H9 (cell line): ENCODE data around the gene LRRC55. TPM values are rescaled to one million over a fixed set of nuclear protein-coding genes. Genes with fewer than 3 reads are reported as not detected.

Experiments
- DNase-seq: peaks from one replicate; pipeline ENCODE4 v3.0.0-alpha.2; 2017
- H2AFZ ChIP-seq: one replicate; pipeline ENCODE4 v1.6.1; 2013; ENCODE audit warnings: mild to moderate bottlenecking, low read length, control low read depth, moderate library complexity
- H2AK5ac ChIP-seq: 2 replicates; pipeline ENCODE4 v1.6.1; 2013; ENCODE audit warnings: low read length, control low read depth, mixed read lengths; ENCODE audit not compliant: insufficient read length
- H2BK120ac ChIP-seq: one replicate; pipeline ENCODE4 v1.6.1; 2013; ENCODE audit warnings: low read depth, mild to moderate bottlenecking, low read length, control low read depth, inconsistent platforms; ENCODE audit not compliant: poor library complexity, severe bottlenecking
- H2BK12ac ChIP-seq: 2 replicates; pipeline ENCODE4 v1.6.1; 2013; ENCODE audit warnings: low read length, control low read depth, mixed read lengths, low read depth; ENCODE audit not compliant: insufficient read length
- H2BK15ac ChIP-seq: 2 replicates; pipeline ENCODE4 v1.6.1; 2013; ENCODE audit warnings: low read depth, low read length, control low read depth
- H2BK20ac ChIP-seq: one replicate; pipeline ENCODE4 v1.6.1; 2013; ENCODE audit warnings: low read depth, mild to moderate bottlenecking, low read length, control low read depth, inconsistent platforms; ENCODE audit not compliant: poor library complexity, severe bottlenecking
- H2BK5ac ChIP-seq: 2 replicates; pipeline ENCODE4 v1.6.1; 2013; ENCODE audit warnings: low read length, control low read depth, mixed read lengths; ENCODE audit not compliant: insufficient read length
- H3K14ac ChIP-seq: 2 replicates; pipeline ENCODE4 v1.6.1; 2013; ENCODE audit warnings: low read length, control low read depth; ENCODE audit not compliant: insufficient read depth
- H3K18ac ChIP-seq: 2 replicates; pipeline ENCODE4 v1.6.1; 2013; ENCODE audit warnings: low read depth, mild to moderate bottlenecking, mixed read lengths, low read length, control low read depth; ENCODE audit not compliant: insufficient read length
- H3K23ac ChIP-seq: 2 replicates; pipeline ENCODE4 v1.6.1; 2013; ENCODE audit warnings: low read length, control low read depth, mixed read lengths, low read depth; ENCODE audit not compliant: insufficient read length
- H3K23me2 ChIP-seq: 2 replicates; pipeline ENCODE4 v1.6.1; 2013; ENCODE audit warnings: low read depth, mild to moderate bottlenecking, mixed read lengths, low read length, control low read depth; ENCODE audit not compliant: insufficient read length, poor library complexity, severe bottlenecking
- H3K27ac ChIP-seq: 2 replicates; pipeline ENCODE4 v1.5.1; 2013; ENCODE audit warnings: low read length, control low read depth, mixed read lengths, low read depth; ENCODE audit not compliant: insufficient read length
- H3K27me3 ChIP-seq: 2 replicates; pipeline ENCODE4 v1.6.1; 2013; ENCODE audit warnings: low read length, control low read depth, inconsistent platforms; ENCODE audit not compliant: insufficient read depth
- H3K4ac ChIP-seq: 2 replicates; pipeline ENCODE4 v1.6.1; 2013; ENCODE audit warnings: low read depth, mild to moderate bottlenecking, control low read depth, inconsistent platforms, low read length, moderate library complexity
- H3K4me1 ChIP-seq: 2 replicates; pipeline ENCODE4 v1.6.1; 2013; ENCODE audit warnings: low read length, control low read depth, inconsistent platforms; ENCODE audit not compliant: insufficient read depth
- H3K4me2 ChIP-seq: 2 replicates; pipeline ENCODE4 v1.6.1; 2013; ENCODE audit warnings: low read length, control low read depth, mixed read lengths; ENCODE audit not compliant: insufficient read length, insufficient read depth
- H3K56ac ChIP-seq: 2 replicates; pipeline ENCODE4 v1.6.1; 2013; ENCODE audit warnings: low read depth, mild to moderate bottlenecking, mixed read lengths, low read length, control low read depth; ENCODE audit not compliant: insufficient read length
- H3K79me1 ChIP-seq: 2 replicates; pipeline ENCODE4 v1.6.1; 2013; ENCODE audit warnings: low read depth, mild to moderate bottlenecking, moderate library complexity, low read length, control low read depth, inconsistent platforms; ENCODE audit not compliant: insufficient read depth, poor library complexity, severe bottlenecking
- H3K79me2 ChIP-seq: 2 replicates; pipeline ENCODE4 v1.6.1; 2013; ENCODE audit warnings: low read length, control low read depth, inconsistent platforms; ENCODE audit not compliant: insufficient read depth
- H3K9ac ChIP-seq: 2 replicates; pipeline ENCODE4 v1.6.1; 2013; ENCODE audit warnings: low read length, control low read depth, mixed read lengths; ENCODE audit not compliant: insufficient read length; ENCODE audit errors: extremely low read depth
- H3K9me3 ChIP-seq: one replicate; pipeline ENCODE4 v1.6.1; 2013; ENCODE audit warnings: low read depth, low read length, inconsistent platforms; ENCODE audit not compliant: control insufficient read depth
- H3T11ph ChIP-seq: one replicate; pipeline ENCODE4 v1.6.1; 2013; ENCODE audit warnings: mild to moderate bottlenecking, low read length, control low read depth, inconsistent platforms
- H4K20me1 ChIP-seq: one replicate; pipeline ENCODE4 v1.6.1; 2013; ENCODE audit not compliant: control insufficient read depth, insufficient read length, insufficient read depth
- H4K5ac ChIP-seq: 2 replicates; pipeline ENCODE4 v1.6.1; 2013; ENCODE audit warnings: low read depth, mild to moderate bottlenecking, mixed read lengths, low read length, control low read depth; ENCODE audit not compliant: insufficient read length
- H4K8ac ChIP-seq: replicated peaks from 2 replicates; pipeline ENCODE4 v1.6.1; 2013; ENCODE audit warnings: low read length, control low read depth, mixed read lengths, low read depth; ENCODE audit not compliant: insufficient read length
- H4K91ac ChIP-seq: 2 replicates; pipeline ENCODE4 v1.6.1; 2013; ENCODE audit warnings: low read depth, mild to moderate bottlenecking, moderate library complexity, mixed read lengths, low read length, control low read depth; ENCODE audit not compliant: insufficient read length
- H3K27ac Mint-ChIP-seq, 3 experiments: 2 replicates in 2 of 3; 3 replicates in 1 of 3; pipeline ENCODE4 v1.8.0; 2020 to 2021; ENCODE audit warnings: mixed read lengths in 3 of 3, mild to moderate bottlenecking in 1 of 3, moderate library complexity in 1 of 3
- H3K27me3 Mint-ChIP-seq: 2 replicates; pipeline ENCODE4 v1.8.0; 2021; ENCODE audit warnings: low read depth, mild to moderate bottlenecking, moderate library complexity, mixed read lengths
- H3K36me3 Mint-ChIP-seq, 3 experiments: 2 replicates in 2 of 3; 3 replicates in 1 of 3; pipeline ENCODE4 v1.8.0; 2020 to 2021; ENCODE audit warnings: low read depth in 3 of 3, mixed read lengths in 3 of 3; ENCODE audit not compliant: insufficient read depth in 1 of 3
- H3K4me1 Mint-ChIP-seq, 2 experiments: 2 replicates each; pipeline ENCODE4 v1.8.0; 2020; ENCODE audit warnings: mixed read lengths in 2 of 2
- H3K4me3 Mint-ChIP-seq, 2 experiments: 2 replicates in 1 of 2; 3 replicates in 1 of 2; pipeline ENCODE4 v1.8.0; 2020 to 2021; ENCODE audit warnings: mild to moderate bottlenecking in 2 of 2, mixed read lengths in 2 of 2, moderate library complexity in 1 of 2
- H3K9me3 Mint-ChIP-seq, 2 experiments: 2 replicates in 1 of 2; 3 replicates in 1 of 2; pipeline ENCODE4 v1.8.0; 2020; ENCODE audit warnings: mild to moderate bottlenecking in 2 of 2, mixed read lengths in 2 of 2, moderate library complexity in 1 of 2
- CTCF ChIP-seq: fragments of 200-600 bp; sonication (generic); conservative IDR thresholded peaks from 3 replicates; pipeline ENCODE4 v1.8.0; 2021; ENCODE audit warnings: antibody characterized with exemption, mild to moderate bottlenecking
- WGBS: extraction: QIAGEN DNeasy Blood & Tissue Kit; methylation state at CpG from one replicate; pipeline ENCODE4 v1.1.7; 2013; ENCODE audit warnings: missing lambda C conversion rate, low lambda C conversion rate, mixed read lengths; ENCODE audit not compliant: insufficient read length; ENCODE audit errors: extremely low coverage; 5-methylcytosine and 5-hydroxymethylcytosine counted together
- total RNA-seq: library from RNA; stranded (reverse); gene quantifications from 2 replicates; pipeline ENCODE4 v1.2.1, GENCODE V29; 2021

LRRC55 gene
- total RNA-seq, 1 experiment from 2014 or later, result 1.0 TPM

GRCh38 chr11:57150454-57150917, 31.3 kb upstream of the LRRC55 start:
- Histone ChIP-seq H3K18ac (no peak overlapping the region), H3K4ac (no peak overlapping the region), H4K5ac (no peak overlapping the region), H4K91ac (no peak overlapping the region), H4K8ac (no peak overlapping the region), H2BK120ac (no peak overlapping the region), H3K4me2 (no peak overlapping the region), H4K20me1 (no peaks in the 10 kb centered on the region), H3K56ac (no peak overlapping the region), H3K9me3 (no peaks in the 10 kb centered on the region), H2BK20ac (no peak overlapping the region), H2AFZ (no peak overlapping the region), H2AK5ac (no peak overlapping the region), H3K27ac (no peak overlapping the region), H2BK12ac (no peak overlapping the region), H2BK15ac (no peak overlapping the region), H3K27me3 (no peaks in the 10 kb centered on the region), H2BK5ac (no peak overlapping the region), H3K23me2 (no peaks in the 10 kb centered on the region), H3K4me1 (no peaks in the 10 kb centered on the region; the same call in 1 of the 2 replicates), H3K9ac (no peak overlapping the region), H3T11ph (no peak overlapping the region), H3K23ac (no peak overlapping the region), H3K79me2 (no peaks in the 10 kb centered on the region), H3K79me1 (no peaks in the 10 kb centered on the region), H3K14ac (no peak overlapping the region)
- Mint-ChIP-seq H3K27ac (no peak overlapping the region; a peak in 2 of 7 replicates), H3K36me3 (no peaks in the 10 kb centered on the region), H3K27me3 (peaks cover 4% of the 10 kb centered on the region), H3K4me1 (peaks cover 16 to 20% of the 10 kb centered on the region in 2 experiments), H3K4me3 (no peak overlapping the region), H3K9me3 (no peaks in the 10 kb centered on the region; a peak in 1 of 5 replicates)
- DNase-seq, result no peak
- TF ChIP-seq CTCF, result no peak
- no CpG with 5 or more reads among the region's 4 CpGs for WGBS
